K562 (cell line): ENCODE measurements around the gene ZBTB47. TPM values are rescaled to one million over a fixed set of nuclear protein-coding genes. Genes with fewer than 3 reads are reported as not detected.

Experiments used
- ARID2 ChIP-seq: fragments of 450-650 bp; IDR thresholded peaks from 2 replicates; pipeline ENCODE4 v1.6.1; 2017; ENCODE audit warnings: antibody characterized with exemption, mild to moderate bottlenecking
- ARID3A ChIP-seq: IDR thresholded peaks from 2 replicates; pipeline ENCODE4 v1.6.1; 2012; ENCODE audit warnings: low read depth, low read length, improper control_type of control experiment, borderline replicate concordance
- ATF2 ChIP-seq: sonication (generic); formaldehyde crosslinking; IDR thresholded peaks from 2 replicates; pipeline ENCODE4 v1.8.1; 2022; ENCODE audit warnings: missing genetic modification reagents
- CBFA2T3 ChIP-seq: fragments of 450-650 bp; IDR thresholded peaks from 2 replicates; pipeline ENCODE4 v1.6.1; 2017
- HMBOX1 ChIP-seq: sonication (generic); IDR thresholded peaks from 2 replicates; pipeline ENCODE4 v1.6.1; 2016
- L3MBTL2 ChIP-seq: fragments of 450-650 bp; IDR thresholded peaks from 2 replicates; pipeline ENCODE4 v1.6.1; 2016; ENCODE audit warnings: mild to moderate bottlenecking, moderate library complexity
- MAFK ChIP-seq: IDR thresholded peaks from 2 replicates; pipeline ENCODE4 v1.6.1; 2011; ENCODE audit warnings: low read length, improper control_type of control experiment
- MCM2 ChIP-seq: fragments of 450-650 bp; IDR thresholded peaks from 2 replicates; pipeline ENCODE4 v1.6.1; 2017; ENCODE audit warnings: low read depth, mild to moderate bottlenecking
- NELFE ChIP-seq: IDR thresholded peaks from 2 replicates; pipeline ENCODE4 v1.6.1; 2011; ENCODE audit warnings: mild to moderate bottlenecking; ENCODE audit not compliant: insufficient read depth, insufficient read length
- NFE2 ChIP-seq: IDR thresholded peaks from 2 replicates; pipeline ENCODE4 v1.6.1; 2014; ENCODE audit warnings: antibody characterized with exemption, low read depth
- NFIC ChIP-seq: fragments of 450-650 bp; IDR thresholded peaks from 2 replicates; pipeline ENCODE4 v1.6.1; 2017; ENCODE audit warnings: mild to moderate bottlenecking, inconsistent platforms
- NFIX ChIP-seq: fragments of 250-450 bp; sonication (Bioruptor Pico); IDR thresholded peaks from 2 replicates; pipeline ENCODE4 v1.4.0; 2020; ENCODE audit warnings: low read depth, mild to moderate bottlenecking, moderate library complexity
- NUFIP1 ChIP-seq: fragments of 450-650 bp; IDR thresholded peaks from 2 replicates; pipeline ENCODE4 v1.6.1; 2018; ENCODE audit not compliant: partially characterized antibody
- SMARCC2 ChIP-seq: fragments of 450-650 bp; IDR thresholded peaks from 2 replicates; pipeline ENCODE4 v1.6.1; 2017; ENCODE audit warnings: antibody characterized with exemption, moderate library complexity, mild to moderate bottlenecking, low read depth
- SP2 ChIP-seq: IDR thresholded peaks from 2 replicates; pipeline ENCODE4 v1.6.1; 2011; ENCODE audit warnings: mild to moderate bottlenecking, low read depth, low read length, moderate library complexity; ENCODE audit not compliant: poor library complexity, severe bottlenecking; ENCODE audit errors: extremely low read depth
- ZC3H4 ChIP-seq: sonication (generic); formaldehyde crosslinking; IDR thresholded peaks from 2 replicates; pipeline ENCODE4 v1.9.0; 2021; ENCODE audit warnings: missing genetic modification reagents, borderline replicate concordance
- ZHX1 ChIP-seq: fragments of 150-350 bp; conservative IDR thresholded peaks from 2 replicates; pipeline ENCODE4 v1.6.1; 2014; ENCODE audit warnings: low read length
- ZNF197 ChIP-seq: fragments of 200-800 bp; sonication (Bioruptor generic); IDR thresholded peaks from 2 replicates; pipeline ENCODE4 v1.6.1; 2016; ENCODE audit warnings: low read depth, missing genetic modification characterization, missing compliant biosample characterization
- ZNF655 ChIP-seq: fragments of 250-450 bp; sonication (Bioruptor Pico); IDR thresholded peaks from 2 replicates; pipeline ENCODE4 v1.5.0; 2021
- ZNF696 ChIP-seq: fragments of 250-450 bp; sonication (Bioruptor Pico); conservative IDR thresholded peaks from 2 replicates; pipeline ENCODE4 v1.4.0; 2020; ENCODE audit warnings: mild to moderate bottlenecking, moderate library complexity
- ZSCAN29 ChIP-seq: fragments of 450-650 bp; IDR thresholded peaks from 2 replicates; pipeline ENCODE4 v1.6.1; 2017
- polyA plus RNA-seq, 8 experiments: library from polyadenylated mRNA; depleted of rRNA in 4 of 8; stranded (reverse) in 5 of 8; unstranded in 3 of 8; fragments of >200 nt; fragmentation: Nextera tagmentation in 2 of 8; fragmentation: Illumina TruSeq in 1 of 8; extraction: Ambion mirVana in 2 of 8; extraction: Trizol in 1 of 8; gene quantifications; 2 replicates each; pipeline versions ENCODE4 v1.2.1 to v1.2.3, GENCODE V29; 2011 to 2014; ENCODE audit warnings: inconsistent platforms in 1 of 8, missing spikeins in 1 of 8
- total RNA-seq, 7 experiments: library from RNA; depleted of rRNA in 6 of 7; stranded (reverse); fragments of >200 nt in 6 of 7; fragmentation: Illumina TruSeq in 2 of 7; extraction: Trizol in 2 of 7; gene quantifications; 2 replicates each; pipeline versions ENCODE4 v1.2.1 to v1.2.3, GENCODE V29; 2011 to 2021; ENCODE audit warnings: low replicate concordance in 1 of 7

Gene ZBTB47
- total and polyA plus RNA-seq, 9 of the 15 experiments (the other 6 are each of a cell fraction or from before 2014, with no cell fraction given) = 0.11 to 4.6 (median 1.7) TPM; not detected in 1

- TF ChIP-seq ZHX1 (no peak), HMBOX1 (no peak), ZNF655 (CRISPR knock-in tag) (no peak), SMARCC2 (no peak), NFIC (no peak), ZC3H4 (CRISPR knock-in tag) (no peak), ARID2 (no peak), MCM2 (no peak), ZNF197 (CRISPR knock-in tag) (no peak), NFE2 (peak; percentile 57; the same call in 1 of the 2 replicates), L3MBTL2 (no peak), NUFIP1 (no peak), SP2 (no peak), ZSCAN29 (no peak), CBFA2T3 (0 out of 2 replicates have a peak, but pooled peaks have one; percentile 34), NELFE (no peak), ATF2 (no peak), NFIX (CRISPR knock-in tag) (no peak), MAFK (peak; percentile 60; the same call in 1 of the 2 replicates), ZNF696 (CRISPR knock-in tag) (no peak), ARID3A (no peak)
Measured at GRCh38 chr3:42667523-42668412, 14.3 kb downstream of the ZBTB47 start (continued).
